Fibroblast of lung (primary cell): ENCODE results near the gene GPR173.

Experiments
- CTCF ChIP-seq, 2 donors: IDR thresholded peaks in 1 of 2; conservative IDR thresholded peaks in 1 of 2; 1 replicate in 1 of 2; 2 replicates in 1 of 2; pipeline ENCODE4 v1.5.1; 2011 to 2012; ENCODE audit warnings: low read length in 2 of 2, control low read depth in 1 of 2, inconsistent platforms in 1 of 2, low read depth in 1 of 2, mild to moderate bottlenecking in 1 of 2
- EZH2 ChIP-seq: IDR thresholded peaks from 2 replicates; pipeline ENCODE4 v1.5.1; 2012; ENCODE audit warnings: low read length, control low read depth, mild to moderate bottlenecking; ENCODE audit errors: missing control alignments

DNA sequence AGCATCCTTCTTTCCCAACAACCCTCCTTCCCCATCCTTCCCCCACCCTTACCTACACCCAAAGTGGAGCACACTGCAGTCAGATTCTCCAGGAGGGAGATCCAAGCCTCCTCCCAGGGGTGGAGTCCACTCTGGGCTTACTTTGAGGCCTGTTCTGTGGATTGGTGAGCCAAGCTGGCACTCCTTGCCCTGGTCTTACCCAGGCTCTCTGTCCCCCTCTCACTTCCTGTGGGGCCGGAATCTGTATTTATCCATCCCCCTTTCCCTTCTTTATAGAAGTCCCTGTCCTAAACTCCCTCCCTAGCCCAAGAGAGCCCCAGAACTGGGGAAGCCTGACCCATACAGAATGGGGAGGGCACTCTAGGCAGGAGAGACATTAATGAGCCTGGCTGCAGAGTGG is 30.4 kb downstream of the GPR173 start:
- TF ChIP-seq CTCF (conservative IDR thresholded peaks at IDR 0.05 in 1 of 2, IDR thresholded peaks at IDR 0.05 in 1 of 2; ENCODE audit: low read depth in 1 of 2, low read length in 2 of 2) (no peak), EZH2 (no peak)
